ENCODE measurements around the gene ZC3H13.

ZC3H13 gene

DNA sequence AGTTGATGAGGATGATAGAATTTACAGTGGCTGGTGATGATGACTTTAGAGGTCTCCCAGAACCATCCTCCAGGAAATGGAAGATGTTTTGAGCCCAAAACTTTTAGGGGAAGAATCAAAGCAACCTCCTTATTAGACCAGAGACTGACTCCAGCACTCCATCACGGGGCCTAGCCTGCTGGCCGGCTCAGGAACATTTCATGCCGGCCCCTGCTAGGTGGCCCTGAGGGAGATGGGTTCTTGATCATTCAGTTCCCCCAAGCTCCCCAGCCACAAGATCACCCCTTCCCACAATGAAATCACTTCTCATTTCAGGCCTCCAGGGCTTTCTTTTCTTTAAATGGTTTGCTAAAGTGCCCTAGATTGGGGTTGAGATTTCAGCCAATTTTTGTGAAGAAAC lies 121.3 kb downstream of the ZC3H13 start:
- no peaks in the 10 kb centered on the region for H3K27me3 ChIP-seq (ENCODE audit: insufficient read depth, poor library complexity, severe bottlenecking)
- DNase-seq (ENCODE audit: low read depth in 1 of 2, low spot score in 1 of 2), result no peak
- TF ChIP-seq CTCF (IDR thresholded peaks at IDR 0.05; ENCODE audit: insufficient read depth, low read length) (no peak), GABPA (IDR thresholded peaks at IDR 0.05; ENCODE audit: low read depth) (no peak), SPI1 (IDR thresholded peaks at IDR 0.05; ENCODE audit: borderline replicate concordance, low read depth) (no peak), POLR2AphosphoS5 (IDR thresholded peaks at IDR 0.05; ENCODE audit: low read depth) (no peak)
- TF ChIP-seq, protein P1, sequence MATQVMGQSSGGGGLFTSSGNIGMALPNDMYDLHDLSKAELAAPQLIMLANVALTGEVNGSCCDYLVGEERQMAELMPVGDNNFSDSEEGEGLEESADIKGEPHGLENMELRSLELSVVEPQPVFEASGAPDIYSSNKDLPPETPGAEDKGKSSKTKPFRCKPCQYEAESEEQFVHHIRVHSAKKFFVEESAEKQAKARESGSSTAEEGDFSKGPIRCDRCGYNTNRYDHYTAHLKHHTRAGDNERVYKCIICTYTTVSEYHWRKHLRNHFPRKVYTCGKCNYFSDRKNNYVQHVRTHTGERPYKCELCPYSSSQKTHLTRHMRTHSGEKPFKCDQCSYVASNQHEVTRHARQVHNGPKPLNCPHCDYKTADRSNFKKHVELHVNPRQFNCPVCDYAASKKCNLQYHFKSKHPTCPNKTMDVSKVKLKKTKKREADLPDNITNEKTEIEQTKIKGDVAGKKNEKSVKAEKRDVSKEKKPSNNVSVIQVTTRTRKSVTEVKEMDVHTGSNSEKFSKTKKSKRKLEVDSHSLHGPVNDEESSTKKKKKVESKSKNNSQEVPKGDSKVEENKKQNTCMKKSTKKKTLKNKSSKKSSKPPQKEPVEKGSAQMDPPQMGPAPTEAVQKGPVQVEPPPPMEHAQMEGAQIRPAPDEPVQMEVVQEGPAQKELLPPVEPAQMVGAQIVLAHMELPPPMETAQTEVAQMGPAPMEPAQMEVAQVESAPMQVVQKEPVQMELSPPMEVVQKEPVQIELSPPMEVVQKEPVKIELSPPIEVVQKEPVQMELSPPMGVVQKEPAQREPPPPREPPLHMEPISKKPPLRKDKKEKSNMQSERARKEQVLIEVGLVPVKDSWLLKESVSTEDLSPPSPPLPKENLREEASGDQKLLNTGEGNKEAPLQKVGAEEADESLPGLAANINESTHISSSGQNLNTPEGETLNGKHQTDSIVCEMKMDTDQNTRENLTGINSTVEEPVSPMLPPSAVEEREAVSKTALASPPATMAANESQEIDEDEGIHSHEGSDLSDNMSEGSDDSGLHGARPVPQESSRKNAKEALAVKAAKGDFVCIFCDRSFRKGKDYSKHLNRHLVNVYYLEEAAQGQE (IDR thresholded peaks at IDR 0.05; ENCODE audit: insufficient replicate concordance, low read depth), result no peak
- no peak overlapping the region for H3K27ac ChIP-seq (replicated peaks)
- H3K4me3 ChIP-seq (replicated peaks; ENCODE audit: insufficient read depth, low read length), result no peak overlapping the region

- DNase-seq (ENCODE audit: low read depth in 1 of 2, low spot score in 1 of 2), result no peak
- H3K27ac ChIP-seq (replicated peaks), result no peak overlapping the region
- no peak overlapping the region for H3K4me3 ChIP-seq (replicated peaks; ENCODE audit: insufficient read depth, low read length)
- TF ChIP-seq, protein P1 (IDR thresholded peaks at IDR 0.05; ENCODE audit: insufficient replicate concordance, low read depth), result no peak
- H3K27me3 ChIP-seq (ENCODE audit: insufficient read depth, poor library complexity, severe bottlenecking), result no peaks in the 10 kb centered on the region
Measured at GRCh38 chr13:45930177-45930576, 122.4 kb downstream of the ZC3H13 start.

DNA sequence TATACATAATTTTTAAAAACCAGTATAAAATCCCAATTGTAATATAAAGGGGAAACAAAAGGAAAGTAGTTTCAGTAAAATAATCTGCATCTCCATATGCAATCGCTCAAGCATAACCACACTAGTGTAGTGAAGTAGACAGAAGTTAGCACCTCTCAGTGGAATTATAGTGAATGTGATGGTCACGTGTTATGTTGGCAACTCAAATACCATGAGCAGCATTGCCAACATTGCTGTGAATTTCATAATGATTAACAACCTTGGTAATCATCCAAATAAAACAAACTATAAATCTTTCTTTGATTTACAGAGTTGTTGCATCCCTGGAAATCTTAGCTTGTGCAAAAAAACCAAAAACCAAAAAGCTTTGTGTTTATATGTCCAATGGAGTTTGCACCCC lies 123.7 kb downstream of the ZC3H13 start:
- no peak overlapping the region for H3K27ac ChIP-seq (replicated peaks)
- H3K27me3 ChIP-seq (ENCODE audit: insufficient read depth, poor library complexity, severe bottlenecking), result no peaks in the 10 kb centered on the region
- DNase-seq (ENCODE audit: low read depth in 1 of 2, low spot score in 1 of 2), result no peak
- TF ChIP-seq SPI1 (IDR thresholded peaks at IDR 0.05; ENCODE audit: borderline replicate concordance, low read depth), result no peak
- TF ChIP-seq POLR2AphosphoS5 (IDR thresholded peaks at IDR 0.05; ENCODE audit: low read depth), result no peak
- no peak for TF ChIP-seq GABPA (IDR thresholded peaks at IDR 0.05; ENCODE audit: low read depth)
- TF ChIP-seq, protein P1 (IDR thresholded peaks at IDR 0.05; ENCODE audit: insufficient replicate concordance, low read depth), result no peak
- no peak for TF ChIP-seq CTCF (IDR thresholded peaks at IDR 0.05; ENCODE audit: insufficient read depth, low read length)
- H3K4me3 ChIP-seq (replicated peaks; ENCODE audit: insufficient read depth, low read length), result no peak overlapping the region

- Histone ChIP-seq H3K27me3 (ENCODE audit: insufficient read depth, poor library complexity, severe bottlenecking) (no peaks in the 10 kb centered on the region), H3K4me3 (replicated peaks; ENCODE audit: insufficient read depth, low read length) (no peak overlapping the region), H3K27ac (replicated peaks) (no peak overlapping the region)
- no peak for TF ChIP-seq GABPA (IDR thresholded peaks at IDR 0.05; ENCODE audit: low read depth)
- no peak for TF ChIP-seq SPI1 (IDR thresholded peaks at IDR 0.05; ENCODE audit: borderline replicate concordance, low read depth)
- TF ChIP-seq, protein P1 (IDR thresholded peaks at IDR 0.05; ENCODE audit: insufficient replicate concordance, low read depth), result no peak
- no peak for TF ChIP-seq POLR2AphosphoS5 (IDR thresholded peaks at IDR 0.05; ENCODE audit: low read depth)
- TF ChIP-seq CTCF (IDR thresholded peaks at IDR 0.05; ENCODE audit: insufficient read depth, low read length), result no peak
- no peak for DNase-seq (ENCODE audit: low read depth in 1 of 2, low spot score in 1 of 2)
Measured at GRCh38 chr13:45928176-45928575, 124.4 kb downstream of the ZC3H13 start.
